GM12864 (cell line): Measurements from ENCODE around the gene CRTC1.
A peak's percentile ranks its signal among the peaks of the same experiment; 100 is the strongest.

Source experiments
- DNase-seq: peaks from one replicate; pipeline ENCODE4 v3.0.0-alpha.2; 2011; ENCODE audit warnings: low read depth
- H3K4me3 ChIP-seq: 2 replicates; pipeline ENCODE4 v1.5.1; 2011; ENCODE audit warnings: mild to moderate bottlenecking, low read depth, low read length, control low read depth
- TF ChIP-seq, protein P1 (sequence below): IDR thresholded peaks from 2 replicates; pipeline ENCODE4 v1.5.1; 2011; ENCODE audit warnings: low read depth, mild to moderate bottlenecking, moderate library complexity, low read length, control low read depth, inconsistent platforms; ENCODE audit errors: missing control alignments

Gene CRTC1

DNA sequence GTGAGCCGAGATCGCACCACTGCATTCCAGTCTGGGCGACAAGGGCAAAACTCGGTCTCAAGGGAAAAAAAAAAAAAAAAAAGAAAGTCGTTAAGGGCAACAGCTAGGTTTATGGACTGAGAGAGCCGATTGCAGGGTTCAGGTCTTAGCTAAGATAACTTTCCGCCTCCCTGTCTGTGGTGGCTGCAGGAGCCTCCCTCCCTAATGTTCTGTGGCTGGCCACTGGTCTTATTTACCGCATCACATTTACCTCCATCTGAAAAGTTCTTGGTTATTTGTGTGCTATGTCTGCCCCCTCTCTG, 722 bp upstream of the CRTC1 start:
- TF ChIP-seq, protein P1, sequence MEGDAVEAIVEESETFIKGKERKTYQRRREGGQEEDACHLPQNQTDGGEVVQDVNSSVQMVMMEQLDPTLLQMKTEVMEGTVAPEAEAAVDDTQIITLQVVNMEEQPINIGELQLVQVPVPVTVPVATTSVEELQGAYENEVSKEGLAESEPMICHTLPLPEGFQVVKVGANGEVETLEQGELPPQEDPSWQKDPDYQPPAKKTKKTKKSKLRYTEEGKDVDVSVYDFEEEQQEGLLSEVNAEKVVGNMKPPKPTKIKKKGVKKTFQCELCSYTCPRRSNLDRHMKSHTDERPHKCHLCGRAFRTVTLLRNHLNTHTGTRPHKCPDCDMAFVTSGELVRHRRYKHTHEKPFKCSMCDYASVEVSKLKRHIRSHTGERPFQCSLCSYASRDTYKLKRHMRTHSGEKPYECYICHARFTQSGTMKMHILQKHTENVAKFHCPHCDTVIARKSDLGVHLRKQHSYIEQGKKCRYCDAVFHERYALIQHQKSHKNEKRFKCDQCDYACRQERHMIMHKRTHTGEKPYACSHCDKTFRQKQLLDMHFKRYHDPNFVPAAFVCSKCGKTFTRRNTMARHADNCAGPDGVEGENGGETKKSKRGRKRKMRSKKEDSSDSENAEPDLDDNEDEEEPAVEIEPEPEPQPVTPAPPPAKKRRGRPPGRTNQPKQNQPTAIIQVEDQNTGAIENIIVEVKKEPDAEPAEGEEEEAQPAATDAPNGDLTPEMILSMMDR = no peak
- no peak for DNase-seq
- H3K4me3 ChIP-seq = peak overlapping the region; percentile 72

DNA sequence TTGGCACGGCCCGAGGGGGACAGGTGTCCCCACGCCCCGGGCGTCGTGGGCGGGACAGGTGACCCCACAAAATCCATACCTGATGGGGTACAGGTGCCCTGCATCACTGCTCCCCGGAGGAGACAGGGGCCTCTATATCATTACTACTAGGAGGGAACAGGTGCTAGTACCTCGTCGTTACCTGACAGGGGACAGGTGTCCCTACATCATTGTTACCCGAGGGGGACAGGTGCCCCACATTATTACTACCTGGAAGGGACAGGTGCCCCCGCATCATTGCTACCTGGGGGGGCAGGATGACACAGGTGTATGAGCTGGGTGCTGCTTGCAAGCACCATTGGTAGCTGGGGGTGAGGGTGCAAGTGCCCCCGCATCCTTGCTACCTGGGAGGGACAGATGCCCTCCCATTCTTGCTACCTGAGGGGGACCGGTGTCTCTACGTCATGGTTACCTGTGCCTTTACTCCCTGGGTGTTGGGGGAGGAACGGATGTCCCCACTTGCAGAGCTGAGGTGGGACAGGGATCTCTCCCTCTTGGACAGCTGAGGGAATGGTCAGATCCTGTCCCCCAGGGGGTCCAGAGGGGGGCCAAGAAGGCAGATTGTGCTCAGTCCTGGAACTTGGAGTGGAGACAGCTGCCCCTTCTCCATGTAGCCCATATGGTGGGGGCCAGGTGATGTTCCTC, 620 bp downstream of the CRTC1 start:
- no peak for DNase-seq
- TF ChIP-seq, protein P1 = no peak
- H3K4me3 ChIP-seq = peak overlapping the region; percentile 66

DNA sequence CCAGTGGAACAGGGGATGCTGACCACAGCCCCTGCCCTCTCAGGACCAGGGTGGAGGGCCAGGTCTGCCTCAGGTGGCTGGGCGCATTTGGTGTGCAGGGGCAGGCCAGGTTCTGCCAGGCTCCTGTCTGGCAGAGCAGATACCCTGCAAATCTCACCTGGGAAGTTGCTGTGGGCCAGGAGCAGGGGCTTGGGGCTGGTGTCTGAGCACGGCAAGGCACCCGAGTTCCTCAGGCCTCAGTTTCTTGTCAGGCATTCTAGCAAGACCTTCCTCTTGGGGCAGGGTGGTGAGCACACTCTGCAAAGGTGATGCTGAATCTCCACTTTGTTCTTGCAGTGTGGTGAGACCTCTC, 1.1 kb downstream of the CRTC1 start:
- TF ChIP-seq, protein P1 = no peak
- DNase-seq = no peak
- H3K4me3 ChIP-seq = no peak overlapping the region

DNA sequence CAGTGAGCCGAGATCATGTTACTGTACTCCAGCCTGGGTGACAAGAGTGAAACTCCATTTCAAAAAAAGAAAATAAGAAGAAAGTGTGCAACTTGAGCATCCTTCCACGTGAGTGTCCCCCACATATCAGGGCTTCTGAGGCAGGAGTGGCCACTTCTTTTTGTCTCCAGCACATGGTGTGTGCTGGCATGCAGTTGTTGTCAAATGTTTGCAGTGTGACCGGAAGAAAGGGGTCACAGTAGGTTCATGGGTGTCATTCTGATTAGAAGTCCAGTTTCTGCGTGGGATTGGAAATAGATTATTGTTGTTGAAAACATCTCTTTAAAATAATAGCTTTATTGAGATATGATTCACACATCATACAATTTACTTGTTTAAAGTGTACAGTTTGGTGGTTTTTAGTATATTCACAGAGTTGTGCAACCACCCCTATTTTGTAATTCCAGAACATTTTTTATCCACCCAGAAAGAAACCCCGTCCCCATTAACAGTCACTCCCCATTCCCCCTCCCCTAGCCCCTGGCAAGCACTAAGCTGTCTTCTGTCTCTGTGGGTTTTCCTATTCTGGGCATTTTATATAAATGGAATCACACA, 2.2 kb downstream of the CRTC1 start:
- TF ChIP-seq, protein P1 = no peak
- H3K4me3 ChIP-seq = no peak overlapping the region
- DNase-seq = no peak

DNA sequence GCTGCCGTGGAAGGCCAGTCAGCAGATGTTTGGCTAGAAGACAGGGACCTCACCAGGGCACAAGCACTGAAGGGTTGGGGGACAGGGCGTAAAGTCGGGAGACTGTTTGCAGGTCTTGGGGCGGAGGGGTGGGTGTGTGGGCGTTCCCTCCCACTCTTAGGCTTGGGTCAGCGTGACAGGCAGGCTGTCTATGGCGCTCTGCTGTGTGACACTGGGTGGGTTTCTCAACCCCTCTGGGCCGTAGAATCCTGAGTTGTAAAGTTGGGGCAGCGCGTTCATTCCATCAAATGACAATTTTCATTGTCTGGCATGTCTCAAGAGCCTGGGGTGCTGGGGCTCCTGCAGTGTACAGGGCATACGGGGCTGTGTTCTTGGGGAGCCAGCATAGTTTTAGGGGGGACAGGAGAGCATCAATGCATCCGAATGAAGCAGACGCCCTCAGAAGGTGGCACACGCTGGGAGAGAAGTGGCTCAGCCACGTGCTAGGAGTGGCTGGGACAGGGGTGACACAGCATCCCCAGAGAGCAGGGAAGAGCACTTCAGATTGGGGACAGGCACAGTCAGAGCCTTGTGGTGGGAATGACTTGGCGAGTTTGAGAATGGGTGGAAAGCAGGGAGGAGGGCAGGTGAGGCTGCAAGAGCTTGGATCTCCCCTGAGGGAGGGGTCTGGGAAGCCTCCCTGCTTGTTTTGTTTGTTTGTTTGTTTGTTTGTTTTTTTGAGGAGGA, 4.4 kb downstream of the CRTC1 start:
- no peak for DNase-seq
- no peak overlapping the region for H3K4me3 ChIP-seq
- TF ChIP-seq, protein P1 = no peak

DNA sequence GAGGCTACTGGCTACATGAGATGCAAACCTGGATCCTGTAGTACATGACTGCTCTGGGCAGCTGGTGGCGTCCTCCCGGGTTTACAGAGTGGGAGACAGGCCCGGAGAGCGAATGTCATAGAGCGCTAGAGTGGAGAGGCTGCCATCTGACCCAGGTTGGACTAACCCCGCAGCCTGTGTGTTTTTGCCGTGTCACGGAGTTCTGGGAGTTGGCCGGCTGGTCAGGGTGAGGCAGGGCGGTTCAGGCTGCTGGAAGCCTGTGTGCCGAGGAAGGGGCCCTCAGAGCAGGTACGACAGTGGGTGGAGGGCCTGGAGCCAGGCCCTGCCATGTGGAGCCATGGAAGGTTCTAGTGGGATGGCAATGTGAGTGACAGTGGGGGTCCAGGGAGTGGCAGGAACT, 12.5 kb downstream of the CRTC1 start:
- TF ChIP-seq, protein P1 = no peak

More for the DNA sequence above, 12.5 kb downstream of the CRTC1 start:
- no peak overlapping the region for H3K4me3 ChIP-seq
- DNase-seq = no peak
